Astrocyte of the cerebellum (primary cell): ENCODE data around the gene NDRG4.

Experiments used
- DNase-seq: peaks from one replicate; pipeline ENCODE4 v3.0.0-alpha.2; 2011; ENCODE audit warnings: low read depth
- H3K4me3 ChIP-seq: 2 replicates; pipeline ENCODE4 v1.5.1; 2011; ENCODE audit warnings: mild to moderate bottlenecking, low read depth, low read length, moderate library complexity
- in situ Hi-C: cut with HindIII; loops from 2 replicates; pipeline ENCODE4 v1.10.0; 2017; ENCODE audit warnings: low sequenced_read_pairs
- TF ChIP-seq, protein P1 (sequence below): IDR thresholded peaks from 2 replicates; pipeline ENCODE4 v1.5.1; 2012; ENCODE audit warnings: low read length, low read depth, moderate library complexity, mild to moderate bottlenecking; ENCODE audit errors: missing control alignments

The NDRG4 gene

DNA sequence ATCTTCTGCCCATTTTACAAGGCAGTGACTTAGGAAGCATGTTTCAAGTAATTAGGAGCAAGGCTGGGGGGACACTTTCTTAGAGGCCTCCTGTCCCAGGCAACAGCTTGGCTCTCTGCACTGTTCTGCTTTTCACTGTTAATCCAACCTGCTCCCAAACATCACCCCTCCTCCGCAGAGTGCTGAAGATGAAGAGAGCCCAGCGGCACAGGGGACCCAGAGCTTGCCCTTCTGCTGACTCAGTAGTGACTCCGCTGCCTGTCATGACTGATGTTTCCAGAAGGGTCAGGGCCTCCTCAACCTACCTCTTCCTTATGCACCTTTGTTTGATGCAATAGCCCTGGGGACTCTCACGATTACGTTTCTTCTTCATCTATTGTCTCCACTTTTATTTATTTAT lies 38.9 kb upstream of the NDRG4 start:
- in situ Hi-C loops: no loop called here
- H3K4me3 ChIP-seq: no peak overlapping the region
- TF ChIP-seq, protein P1, sequence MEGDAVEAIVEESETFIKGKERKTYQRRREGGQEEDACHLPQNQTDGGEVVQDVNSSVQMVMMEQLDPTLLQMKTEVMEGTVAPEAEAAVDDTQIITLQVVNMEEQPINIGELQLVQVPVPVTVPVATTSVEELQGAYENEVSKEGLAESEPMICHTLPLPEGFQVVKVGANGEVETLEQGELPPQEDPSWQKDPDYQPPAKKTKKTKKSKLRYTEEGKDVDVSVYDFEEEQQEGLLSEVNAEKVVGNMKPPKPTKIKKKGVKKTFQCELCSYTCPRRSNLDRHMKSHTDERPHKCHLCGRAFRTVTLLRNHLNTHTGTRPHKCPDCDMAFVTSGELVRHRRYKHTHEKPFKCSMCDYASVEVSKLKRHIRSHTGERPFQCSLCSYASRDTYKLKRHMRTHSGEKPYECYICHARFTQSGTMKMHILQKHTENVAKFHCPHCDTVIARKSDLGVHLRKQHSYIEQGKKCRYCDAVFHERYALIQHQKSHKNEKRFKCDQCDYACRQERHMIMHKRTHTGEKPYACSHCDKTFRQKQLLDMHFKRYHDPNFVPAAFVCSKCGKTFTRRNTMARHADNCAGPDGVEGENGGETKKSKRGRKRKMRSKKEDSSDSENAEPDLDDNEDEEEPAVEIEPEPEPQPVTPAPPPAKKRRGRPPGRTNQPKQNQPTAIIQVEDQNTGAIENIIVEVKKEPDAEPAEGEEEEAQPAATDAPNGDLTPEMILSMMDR: no peak
- no peak for DNase-seq

DNA sequence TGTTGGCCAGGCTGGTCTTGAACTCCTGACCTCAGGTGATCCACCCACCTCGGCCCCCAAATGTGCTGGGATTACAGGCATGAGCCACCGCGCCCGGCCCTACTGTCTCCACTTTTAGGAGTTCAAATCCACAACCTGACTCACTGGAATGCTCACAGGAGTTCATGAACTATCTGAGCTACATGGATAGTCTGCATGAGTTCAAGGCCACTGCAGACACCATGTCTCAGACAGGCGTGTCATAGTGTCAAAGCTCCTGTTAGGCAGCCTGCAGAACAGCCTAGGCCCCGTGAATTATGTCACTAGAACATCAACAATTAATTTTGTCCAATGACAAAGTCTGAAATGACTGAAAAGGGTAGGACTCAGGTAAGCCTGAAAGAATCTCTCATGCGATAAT lies 38.3 kb upstream of the NDRG4 start:
- TF ChIP-seq, protein P1: no peak
- no peak overlapping the region for H3K4me3 ChIP-seq
- in situ Hi-C loops: no loop called here
- no peak for DNase-seq

DNA sequence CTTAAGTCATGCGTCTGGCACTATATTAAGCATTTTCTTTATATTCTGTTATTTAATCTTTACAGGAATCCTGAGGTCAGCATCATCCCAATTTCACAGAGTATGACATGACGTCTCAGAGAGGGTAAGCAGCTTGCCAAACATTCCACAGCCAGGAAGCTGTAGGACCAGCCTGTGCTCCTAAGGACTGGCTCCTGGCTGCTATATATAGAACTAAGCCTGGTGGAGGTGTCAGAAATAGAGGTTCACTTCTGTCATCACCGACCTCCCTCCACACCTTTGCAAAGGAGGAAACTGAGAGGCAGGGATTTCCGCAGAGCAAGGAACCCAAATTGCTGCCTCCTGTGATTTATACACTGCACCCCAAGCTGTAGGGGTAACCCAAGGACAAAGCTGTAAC lies 37.9 kb upstream of the NDRG4 start:
- TF ChIP-seq, protein P1: no peak
- no peak overlapping the region for H3K4me3 ChIP-seq
- in situ Hi-C loops: no loop called here
- DNase-seq: no peak

DNA sequence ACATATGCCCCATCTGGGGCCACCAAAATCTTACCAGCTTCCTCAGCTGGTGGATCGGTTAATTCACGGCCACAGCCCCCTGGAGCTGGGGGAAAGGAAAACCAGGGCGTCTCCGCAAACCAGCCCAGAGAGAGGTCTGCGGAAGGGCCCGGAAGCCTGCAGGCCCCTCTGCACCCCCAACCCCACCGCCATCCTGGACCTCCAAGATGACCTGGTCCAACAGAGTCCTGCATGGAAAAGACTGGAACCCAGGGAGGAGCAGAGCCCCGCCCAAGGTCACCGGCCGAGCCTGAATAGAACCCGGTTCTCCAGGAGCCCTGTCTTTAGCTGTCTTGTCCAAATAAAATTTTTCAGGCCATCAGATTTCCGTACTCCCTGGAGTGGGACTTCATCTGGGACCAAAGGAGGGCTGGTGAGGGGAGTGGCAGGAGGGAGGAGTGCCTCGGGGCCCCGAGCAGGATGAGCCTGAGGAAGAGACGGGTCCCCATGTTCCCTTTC lies 37.4 kb upstream of the NDRG4 start:
- DNase-seq: no peak
- H3K4me3 ChIP-seq: no peak overlapping the region
- in situ Hi-C loops: no loop called here
- TF ChIP-seq, protein P1: no peak

DNA sequence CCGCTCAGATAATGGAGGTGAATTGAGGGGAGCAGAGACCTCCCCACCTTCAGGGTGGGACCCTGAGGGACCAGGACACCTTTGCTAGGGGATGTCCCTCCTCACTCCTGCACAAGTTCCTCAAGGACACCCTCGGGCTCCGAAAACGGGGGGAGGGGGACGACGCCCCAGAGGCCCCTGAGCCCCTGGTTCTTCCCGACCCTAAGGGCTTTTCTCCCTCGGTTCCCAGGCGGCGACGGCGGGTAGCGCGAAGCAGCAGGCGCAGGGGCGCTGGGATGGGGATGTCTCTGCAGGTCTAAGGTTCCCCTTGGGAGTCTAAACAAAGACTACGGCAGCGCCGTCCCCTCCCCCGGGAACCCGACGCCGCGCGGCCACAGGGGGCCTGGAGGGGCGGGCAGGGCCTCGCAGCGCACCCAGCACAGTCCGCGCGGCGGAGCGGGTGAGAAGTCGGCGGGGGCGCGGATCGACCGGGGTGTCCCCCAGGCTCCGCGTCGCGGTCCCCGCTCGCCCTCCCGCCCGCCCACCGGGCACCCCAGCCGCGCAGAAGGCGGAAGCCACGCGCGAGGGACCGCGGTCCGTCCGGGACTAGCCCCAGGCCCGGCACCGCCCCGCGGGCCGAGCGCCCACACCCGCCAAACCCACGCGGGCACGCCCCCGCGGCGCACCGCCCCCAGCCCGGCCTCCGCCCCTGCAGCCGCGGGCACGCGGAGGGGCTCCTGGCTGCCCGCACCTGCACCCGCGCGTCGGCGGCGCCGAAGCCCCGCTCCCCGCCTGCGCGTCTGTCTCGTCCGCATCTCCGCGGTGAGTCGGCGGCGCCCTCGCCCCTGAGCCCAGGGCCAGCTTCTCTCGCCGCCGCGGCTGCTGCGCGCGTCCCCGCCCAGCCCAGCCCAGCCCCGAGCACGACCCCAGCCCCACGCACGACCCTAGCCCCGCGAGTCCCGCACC lies 36.7 kb upstream of the NDRG4 start:
- H3K4me3 ChIP-seq: peak overlapping the region; percentile 32
- TF ChIP-seq, protein P1: no peak
- no peak for DNase-seq
- in situ Hi-C loops: no loop called here

DNA sequence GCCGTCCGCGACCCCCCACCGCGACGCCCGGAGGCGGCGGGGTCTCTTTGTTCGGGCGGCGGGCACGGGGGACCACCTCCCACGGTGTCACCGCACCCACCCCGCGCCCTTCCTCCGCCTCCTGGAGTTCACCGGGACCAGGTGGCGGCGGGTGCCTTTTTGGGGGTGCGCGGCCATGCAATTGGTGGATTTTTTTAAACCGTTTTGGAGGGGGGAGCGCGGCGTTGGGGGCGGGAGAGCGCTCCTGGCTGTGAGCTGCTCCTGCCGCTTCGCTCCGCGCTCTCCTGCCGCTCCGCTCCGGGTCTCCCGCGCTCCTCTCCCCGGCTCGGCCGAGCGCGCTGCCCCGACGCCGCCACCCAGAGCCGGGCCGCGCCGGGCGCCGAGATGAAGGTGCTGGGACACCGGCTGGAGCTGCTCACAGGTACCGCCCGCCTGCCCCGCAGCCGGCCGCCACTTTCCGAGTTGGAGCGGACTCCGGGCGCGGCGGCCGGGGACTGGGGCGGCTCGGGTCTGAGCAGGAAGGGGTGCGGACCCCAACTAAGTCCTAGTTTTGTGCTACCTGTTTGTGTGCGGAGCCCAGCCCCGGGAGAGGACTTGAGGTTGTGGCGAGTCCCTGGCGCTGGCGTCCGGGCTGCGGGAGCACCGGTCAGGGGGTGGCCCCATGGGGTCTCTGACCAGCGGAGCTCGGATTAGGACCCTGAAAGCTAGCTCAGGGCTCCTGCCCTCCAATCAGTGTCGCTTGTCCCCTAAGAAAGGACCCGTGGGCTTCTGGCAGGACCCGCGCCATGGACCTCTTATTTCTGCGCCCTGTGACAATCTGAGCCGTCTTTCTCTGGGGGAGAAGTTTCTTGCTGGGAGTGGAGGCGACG lies 35.7 kb upstream of the NDRG4 start:
- TF ChIP-seq, protein P1: no peak
- DNase-seq: no peak
- peak overlapping the region; percentile 32 for H3K4me3 ChIP-seq
- in situ Hi-C loops: no loop called here
